ENCODE measurements around the gene MYO5B. TPM values are rescaled to one million over a fixed set of nuclear protein-coding genes. Genes with fewer than 3 reads are reported as not detected.

Gene MYO5B
- polyA plus RNA-seq, 1 donor (not counting 4 experiments of a cell fraction or from before 2014, with no cell fraction given): 6.8 TPM

DNA sequence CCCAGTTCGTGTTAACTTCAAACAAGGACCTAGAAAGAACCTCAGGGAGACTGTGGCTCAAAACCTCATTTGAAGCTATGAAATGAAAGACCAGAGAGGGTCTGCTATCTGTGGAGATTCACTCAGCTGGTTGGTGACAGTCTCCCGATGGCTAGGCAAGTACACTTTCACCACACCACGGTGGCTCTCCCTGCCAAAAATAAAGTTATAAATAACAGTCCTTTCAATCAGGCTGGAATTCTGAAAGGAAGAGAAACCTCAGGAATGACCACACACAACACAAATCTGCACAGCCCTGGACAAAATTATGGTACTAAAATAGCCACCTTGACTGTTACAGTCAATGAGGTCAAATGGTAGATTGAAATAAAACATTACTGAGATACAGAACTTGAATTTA is 221.4 kb downstream of the MYO5B start:
- no peaks in the 10 kb centered on the region for H3K79me2 ChIP-seq (ENCODE audit: control insufficient read depth, insufficient read depth, low read length)
- H4K20me1 ChIP-seq (ENCODE audit: control insufficient read depth, extremely low read depth, insufficient read depth, low read length): no peaks in the 10 kb centered on the region
- H3K9ac ChIP-seq (ENCODE audit: control insufficient read depth, extremely low read depth, insufficient read depth, low read length): no peak overlapping the region
- H3K27me3 ChIP-seq (ENCODE audit: control insufficient read depth, extremely low read depth, insufficient read depth, low read length): peaks cover 6% of the 10 kb centered on the region
- no peaks in the 10 kb centered on the region for H3K9me3 ChIP-seq (ENCODE audit: control insufficient read depth, low read depth, low read length)
- H3K9me1 ChIP-seq (ENCODE audit: control insufficient read depth, extremely low read depth, insufficient read depth, low read length): no peaks in the 10 kb centered on the region
- H2AFZ ChIP-seq (ENCODE audit: control insufficient read depth, low read length): no peak overlapping the region
- H3K36me3 ChIP-seq (ENCODE audit: control insufficient read depth in 2 of 2, extremely low read depth in 1 of 2, insufficient read depth in 2 of 2, low read length in 2 of 2): no peaks in the 10 kb centered on the region
- dilution Hi-C loops (cut with MboI; ENCODE audit: extremely low pct_ligation_motif_present, low sequenced_read_pairs): no loop called here
- DNase-seq (ENCODE audit: low read depth, low spot score) (no peak), FAIRE-seq (no peak)
- H3K4me3 ChIP-seq (ENCODE audit: control insufficient read depth in 2 of 3, extremely low read depth in 1 of 3, insufficient read depth in 2 of 3, low read depth in 1 of 3, low read length in 3 of 3): no peak overlapping the region
- TF ChIP-seq, protein P1, sequence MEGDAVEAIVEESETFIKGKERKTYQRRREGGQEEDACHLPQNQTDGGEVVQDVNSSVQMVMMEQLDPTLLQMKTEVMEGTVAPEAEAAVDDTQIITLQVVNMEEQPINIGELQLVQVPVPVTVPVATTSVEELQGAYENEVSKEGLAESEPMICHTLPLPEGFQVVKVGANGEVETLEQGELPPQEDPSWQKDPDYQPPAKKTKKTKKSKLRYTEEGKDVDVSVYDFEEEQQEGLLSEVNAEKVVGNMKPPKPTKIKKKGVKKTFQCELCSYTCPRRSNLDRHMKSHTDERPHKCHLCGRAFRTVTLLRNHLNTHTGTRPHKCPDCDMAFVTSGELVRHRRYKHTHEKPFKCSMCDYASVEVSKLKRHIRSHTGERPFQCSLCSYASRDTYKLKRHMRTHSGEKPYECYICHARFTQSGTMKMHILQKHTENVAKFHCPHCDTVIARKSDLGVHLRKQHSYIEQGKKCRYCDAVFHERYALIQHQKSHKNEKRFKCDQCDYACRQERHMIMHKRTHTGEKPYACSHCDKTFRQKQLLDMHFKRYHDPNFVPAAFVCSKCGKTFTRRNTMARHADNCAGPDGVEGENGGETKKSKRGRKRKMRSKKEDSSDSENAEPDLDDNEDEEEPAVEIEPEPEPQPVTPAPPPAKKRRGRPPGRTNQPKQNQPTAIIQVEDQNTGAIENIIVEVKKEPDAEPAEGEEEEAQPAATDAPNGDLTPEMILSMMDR (optimal IDR thresholded peaks at IDR 0.05 in 1 of 3, IDR thresholded peaks at IDR 0.05 in 1 of 3, conservative IDR thresholded peaks at IDR 0.05 in 1 of 3; ENCODE audit: extremely low read depth in 1 of 3, insufficient read depth in 2 of 3, low read length in 3 of 3): no peak
- TF ChIP-seq EZH2 (IDR thresholded peaks at IDR 0.05; ENCODE audit: low read length): no peak
- H3K4me1 ChIP-seq (ENCODE audit: control insufficient read depth, extremely low read depth, insufficient read depth, low read length): no peaks in the 10 kb centered on the region
- H3K27ac ChIP-seq (ENCODE audit: control insufficient read depth, insufficient read depth, low read length): no peak overlapping the region
- no peak overlapping the region for H3K4me2 ChIP-seq (ENCODE audit: control insufficient read depth, extremely low read depth, insufficient read depth, low read depth, low read length)

DNA sequence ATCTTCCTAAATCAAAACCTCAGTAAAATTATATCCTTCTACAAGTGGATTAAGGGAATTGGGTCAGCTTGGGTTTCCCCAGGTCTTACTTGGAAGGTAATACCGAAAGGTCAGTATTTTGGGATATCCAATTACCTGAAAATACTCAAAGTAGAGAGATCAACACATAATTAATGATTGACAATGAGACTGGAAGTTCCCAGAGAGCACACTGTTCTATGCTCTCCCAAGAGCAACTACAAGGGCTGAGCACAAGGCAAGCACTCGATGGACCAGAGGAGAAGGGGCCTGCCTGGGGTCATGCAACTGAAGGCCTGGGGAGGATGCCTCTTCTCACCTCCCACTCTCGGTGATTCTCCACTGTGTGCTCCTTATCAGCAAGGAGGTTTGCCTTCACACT is 222.4 kb downstream of the MYO5B start:
- TF ChIP-seq, protein P1 (optimal IDR thresholded peaks at IDR 0.05 in 1 of 3, IDR thresholded peaks at IDR 0.05 in 1 of 3, conservative IDR thresholded peaks at IDR 0.05 in 1 of 3; ENCODE audit: extremely low read depth in 1 of 3, insufficient read depth in 2 of 3, low read length in 3 of 3): no peak
- TF ChIP-seq EZH2 (IDR thresholded peaks at IDR 0.05; ENCODE audit: low read length): no peak
- no peak for FAIRE-seq
- DNase-seq (ENCODE audit: low read depth, low spot score): no peak
- dilution Hi-C loops (cut with MboI; ENCODE audit: extremely low pct_ligation_motif_present, low sequenced_read_pairs): no loop called here
- Histone ChIP-seq H3K4me1 (ENCODE audit: control insufficient read depth, extremely low read depth, insufficient read depth, low read length) (no peaks in the 10 kb centered on the region), H3K9me3 (ENCODE audit: control insufficient read depth, low read depth, low read length) (no peaks in the 10 kb centered on the region), H3K79me2 (ENCODE audit: control insufficient read depth, insufficient read depth, low read length) (no peaks in the 10 kb centered on the region), H3K9ac (ENCODE audit: control insufficient read depth, extremely low read depth, insufficient read depth, low read length) (no peak overlapping the region), H4K20me1 (ENCODE audit: control insufficient read depth, extremely low read depth, insufficient read depth, low read length) (no peaks in the 10 kb centered on the region), H2AFZ (ENCODE audit: control insufficient read depth, low read length) (no peak overlapping the region), H3K9me1 (ENCODE audit: control insufficient read depth, extremely low read depth, insufficient read depth, low read length) (no peaks in the 10 kb centered on the region), H3K27me3 (ENCODE audit: control insufficient read depth, extremely low read depth, insufficient read depth, low read length) (peaks cover 6% of the 10 kb centered on the region), H3K4me2 (ENCODE audit: control insufficient read depth, extremely low read depth, insufficient read depth, low read depth, low read length) (no peak overlapping the region), H3K4me3 (ENCODE audit: control insufficient read depth in 2 of 3, extremely low read depth in 1 of 3, insufficient read depth in 2 of 3, low read depth in 1 of 3, low read length in 3 of 3) (no peak overlapping the region), H3K36me3 (ENCODE audit: control insufficient read depth in 2 of 2, extremely low read depth in 1 of 2, insufficient read depth in 2 of 2, low read length in 2 of 2) (no peaks in the 10 kb centered on the region), H3K27ac (ENCODE audit: control insufficient read depth, insufficient read depth, low read length) (no peak overlapping the region)

All from keratinocyte (primary cell).